GM12878 (cell line): Measurements from ENCODE around the gene ZNF574. TPM values are rescaled to one million over a fixed set of nuclear protein-coding genes. Genes with fewer than 3 reads are reported as not detected.

Source experiments
- ATAC-seq: fragments of 200-7000 bp; cut with Tn5 transposase; 3 replicates; pipeline ENCODE4 v1.9.1; 2020; ENCODE audit warnings: mild to moderate bottlenecking, moderate library complexity
- BruUV-seq: library from RNA; stranded (reverse); fragments of 400-500 nt; replicated peaks from 2 replicates; lab custom pipeline; 2021; lab: Mats Ljungman, UMichigan
- CTCF ChIA-PET: fragments of 300-600 bp; sonication (Branson Sonifier 250); formaldehyde crosslinking; extraction: SDS; loops from one replicate; lab custom pipeline; 2021; ENCODE audit warnings: inconsistent platforms; lab: Yijun Ruan, JAX
- POLR2A ChIA-PET: fragments of 350-600 bp; formaldehyde crosslinking; extraction: SDS; loops from one replicate; lab custom pipeline; 2021; ENCODE audit warnings: inconsistent platforms; lab: Charles Lee
- RAD21 ChIA-PET: fragments of 300-600 bp; sonication (Branson Sonifier 250); formaldehyde crosslinking; loops from one replicate; lab custom pipeline; 2023; ENCODE audit warnings: antibody characterized with exemption; ENCODE audit not compliant: unreplicated experiment; lab: Charles Lee
- SMC1A ChIA-PET: fragments of 300-600 bp; sonication (Branson Sonifier 250); formaldehyde crosslinking; loops from one replicate; lab custom pipeline; 2023; ENCODE audit not compliant: unreplicated experiment, uncharacterized antibody; lab: Charles Lee
- DNase-seq: peaks from one replicate; pipeline ENCODE4 v3.0.0-alpha.2; 2011; ENCODE audit warnings: low read depth, low spot score
- FAIRE-seq: peaks from 3 replicates; lab custom pipeline; 2011; peaks lifted over from hg19 to GRCh38; lab: Jason Lieb, UNC
- H2AFZ ChIP-seq: 2 replicates; pipeline ENCODE4 v1.6.0; 2011; ENCODE audit warnings: low read depth, low read length, control low read depth; ENCODE audit not compliant: control insufficient read depth
- H3K27ac ChIP-seq: 2 replicates; pipeline ENCODE4 v1.5.1; 2011; ENCODE audit warnings: control low read depth; ENCODE audit not compliant: control insufficient read depth, insufficient read depth
- H3K27me3 ChIP-seq, 2 experiments: replicated peaks in 1 of 2; 2 replicates each; pipeline versions ENCODE4 v1.6.0 to v1.6.1; 2011; ENCODE audit warnings: low read length in 1 of 2; ENCODE audit not compliant: control insufficient read depth in 2 of 2, insufficient read depth in 2 of 2
- H3K36me3 ChIP-seq, 2 experiments: 2 replicates each; pipeline ENCODE4 v1.5.1; 2011; ENCODE audit warnings: low read length in 1 of 2; ENCODE audit not compliant: control insufficient read depth in 2 of 2, insufficient read depth in 2 of 2
- H3K4me1 ChIP-seq: 2 replicates; pipeline ENCODE4 v1.6.1; 2011; ENCODE audit warnings: mild to moderate bottlenecking, low read length, moderate library complexity, mixed read lengths; ENCODE audit not compliant: control insufficient read depth, insufficient read depth
- H3K4me2 ChIP-seq: 2 replicates; pipeline ENCODE4 v1.6.0; 2011; ENCODE audit warnings: control low read depth; ENCODE audit not compliant: control insufficient read depth, insufficient read depth
- H3K4me3 ChIP-seq: fragments of 200-600 bp; sonication (generic); 2 replicates; pipeline ENCODE4 v1.5.1; 2016
- H3K79me2 ChIP-seq: 2 replicates; pipeline ENCODE4 v1.6.0; 2011; ENCODE audit warnings: low read length; ENCODE audit not compliant: control insufficient read depth, insufficient read depth
- H3K9ac ChIP-seq: 2 replicates; pipeline ENCODE4 v1.8.0; 2011; ENCODE audit warnings: low read length, control low read depth, mixed read lengths; ENCODE audit not compliant: control insufficient read depth, insufficient read depth
- H3K9me3 ChIP-seq: replicated peaks from 3 replicates; pipeline ENCODE4 v1.5.1; 2011; ENCODE audit warnings: mild to moderate bottlenecking, low read length; ENCODE audit not compliant: control insufficient read depth, insufficient read depth
- H4K20me1 ChIP-seq: 2 replicates; pipeline ENCODE4 v1.6.0; 2011; ENCODE audit not compliant: control insufficient read depth, insufficient read depth
- BCL11A ChIP-seq: IDR thresholded peaks from 2 replicates; pipeline ENCODE4 v1.6.1; 2011; ENCODE audit warnings: low read depth, low read length
- CBX3 ChIP-seq: fragments of 200-600 bp; sonication (generic); IDR thresholded peaks from 2 replicates; pipeline ENCODE4 v1.6.1; 2016; ENCODE audit warnings: low read depth, borderline replicate concordance
- CREM ChIP-seq: IDR thresholded peaks from 2 replicates; pipeline ENCODE4 v1.6.1; 2014; ENCODE audit warnings: antibody characterized with exemption, low read depth
- EZH2 ChIP-seq: IDR thresholded peaks from 2 replicates; pipeline ENCODE4 v1.6.1; 2012; ENCODE audit warnings: low read depth, mild to moderate bottlenecking, control low read depth, inconsistent platforms, low read length, borderline replicate concordance; ENCODE audit not compliant: control insufficient read depth
- GABPA ChIP-seq: IDR thresholded peaks from 2 replicates; pipeline ENCODE4 v1.6.1; 2014; ENCODE audit warnings: antibody characterized with exemption, low read depth, mild to moderate bottlenecking, inconsistent platforms
- IKZF2 ChIP-seq, 2 experiments: fragments of 450-650 bp; IDR thresholded peaks; 2 replicates each; pipeline ENCODE4 v1.6.1; 2017; ENCODE audit warnings: mild to moderate bottlenecking in 2 of 2, moderate library complexity in 2 of 2
- IRF3 ChIP-seq: fragments of 450-650 bp; IDR thresholded peaks from 2 replicates; pipeline ENCODE4 v1.6.1; 2014; ENCODE audit warnings: mild to moderate bottlenecking
- KDM1A ChIP-seq: fragments of 200-600 bp; sonication (generic); IDR thresholded peaks from 2 replicates; pipeline ENCODE4 v1.6.1; 2016; ENCODE audit warnings: borderline replicate concordance
- SUZ12 ChIP-seq: fragments of 200-600 bp; sonication (generic); IDR thresholded peaks from one replicate; pipeline ENCODE4 v1.6.1; 2018; ENCODE audit warnings: antibody characterized with exemption, mild to moderate bottlenecking; ENCODE audit not compliant: unreplicated experiment
- USF1 ChIP-seq: IDR thresholded peaks from 2 replicates; pipeline ENCODE4 v1.6.1; 2011; ENCODE audit warnings: borderline replicate concordance, low read depth, mild to moderate bottlenecking, moderate library complexity, mixed read lengths, low read length; ENCODE audit not compliant: insufficient read depth; ENCODE audit errors: extremely low read length
- ZNF217 ChIP-seq: fragments of 450-650 bp; IDR thresholded peaks from 2 replicates; pipeline ENCODE4 v1.6.1; 2017; ENCODE audit warnings: antibody characterized with exemption, mild to moderate bottlenecking
- ZNF384 ChIP-seq: IDR thresholded peaks from 2 replicates; pipeline ENCODE4 v1.6.1; 2012; ENCODE audit warnings: low read depth, mild to moderate bottlenecking, low read length, improper control_type of control experiment, borderline replicate concordance
- WGBS: methylation state at CpG from one replicate; pipeline ENCODE4 v1.1.6; 2016; ENCODE audit warnings: low lambda C conversion rate; ENCODE audit not compliant: insufficient replicate concordance, insufficient coverage; ENCODE audit errors: missing lambda C conversion rate; 5-methylcytosine and 5-hydroxymethylcytosine counted together
- in situ Hi-C: fragments of 300-500 bp; cut with MboI; formaldehyde crosslinking; loops from 9 replicates; pipeline ENCODE4 v1.14.3; 2018; ENCODE audit warnings: mixed read lengths
- intact Hi-C: fragments of 100-400 bp; cut with micrococcal nuclease; formaldehyde crosslinking; loops from one replicate; pipeline ENCODE4 v1.14.2; 2022; ENCODE audit not compliant: unreplicated experiment
- polyA plus RNA-seq, 11 experiments: library from polyadenylated mRNA; depleted of rRNA in 4 of 11; unstranded in 6 of 11; stranded (reverse) in 5 of 11; fragments of >200 nt; fragmentation: Nextera tagmentation in 4 of 11; fragmentation: Illumina TruSeq in 1 of 11; extraction: Ambion mirVana in 4 of 11; extraction: Trizol in 1 of 11; gene quantifications; 1 replicate in 1 of 11; 2 replicates in 10 of 11; pipeline versions ENCODE4 v1.2.1 to v1.2.3, GENCODE V29; 2011 to 2016; ENCODE audit warnings: inconsistent platforms in 2 of 11, missing spikeins in 2 of 11, low read depth in 1 of 11
- total RNA-seq, 4 experiments: library from RNA; depleted of rRNA in 3 of 4; stranded (reverse); fragments of >200 nt in 3 of 4; fragmentation: Illumina TruSeq in 1 of 4; extraction: Trizol in 1 of 4; gene quantifications; 2 replicates each; pipeline versions ENCODE4 v1.2.1 to v1.2.3, GENCODE V29; 2013 to 2021
- TF ChIP-seq, protein P1 (sequence below): fragments of 450-650 bp; formaldehyde crosslinking; IDR thresholded peaks from 2 replicates; pipeline ENCODE4 v1.4.0; 2022; ENCODE audit warnings: mild to moderate bottlenecking, moderate library complexity
- TF ChIP-seq, protein P2 (sequence below): IDR thresholded peaks from 2 replicates; pipeline ENCODE4 v1.6.1; 2011; ENCODE audit warnings: low read depth, mild to moderate bottlenecking, low read length, moderate library complexity, borderline replicate concordance; ENCODE audit errors: extremely low read depth

The ZNF574 gene
- total and polyA plus RNA-seq, 10 of the 15 experiments (the other 5 are each of a cell fraction or from before 2014, with no cell fraction given): 0.32 to 25.6 (median 11.4) TPM

DNA sequence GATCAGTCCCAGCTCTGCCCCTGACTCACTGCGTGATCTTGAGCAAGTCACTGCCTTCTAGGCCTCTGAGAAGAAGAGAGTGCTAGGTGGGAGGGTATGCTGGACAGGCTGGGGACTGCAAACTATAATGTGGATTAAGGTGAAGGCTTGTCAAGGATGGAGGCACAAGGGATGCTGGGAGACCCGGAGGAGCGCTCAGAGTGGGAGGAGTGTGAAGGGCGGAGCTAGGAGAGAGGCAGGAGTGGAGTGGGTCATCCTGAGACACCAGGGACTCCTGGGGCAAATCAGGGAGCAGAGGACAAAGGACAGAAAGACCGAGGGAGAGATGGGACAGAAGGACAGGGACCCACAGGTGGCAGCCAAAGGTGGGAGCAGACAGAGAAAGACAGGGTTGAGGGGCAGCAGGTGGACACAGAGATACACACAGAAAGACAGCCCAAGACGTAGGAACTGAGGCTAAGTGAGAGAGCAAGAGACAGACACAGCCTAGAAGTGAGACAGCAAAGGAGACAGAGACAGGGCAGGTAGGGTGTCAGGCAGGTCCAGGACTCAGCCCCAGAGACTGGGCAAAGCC is 8.6 kb upstream of the ZNF574 start (continued):
- TF ChIP-seq, protein P1, sequence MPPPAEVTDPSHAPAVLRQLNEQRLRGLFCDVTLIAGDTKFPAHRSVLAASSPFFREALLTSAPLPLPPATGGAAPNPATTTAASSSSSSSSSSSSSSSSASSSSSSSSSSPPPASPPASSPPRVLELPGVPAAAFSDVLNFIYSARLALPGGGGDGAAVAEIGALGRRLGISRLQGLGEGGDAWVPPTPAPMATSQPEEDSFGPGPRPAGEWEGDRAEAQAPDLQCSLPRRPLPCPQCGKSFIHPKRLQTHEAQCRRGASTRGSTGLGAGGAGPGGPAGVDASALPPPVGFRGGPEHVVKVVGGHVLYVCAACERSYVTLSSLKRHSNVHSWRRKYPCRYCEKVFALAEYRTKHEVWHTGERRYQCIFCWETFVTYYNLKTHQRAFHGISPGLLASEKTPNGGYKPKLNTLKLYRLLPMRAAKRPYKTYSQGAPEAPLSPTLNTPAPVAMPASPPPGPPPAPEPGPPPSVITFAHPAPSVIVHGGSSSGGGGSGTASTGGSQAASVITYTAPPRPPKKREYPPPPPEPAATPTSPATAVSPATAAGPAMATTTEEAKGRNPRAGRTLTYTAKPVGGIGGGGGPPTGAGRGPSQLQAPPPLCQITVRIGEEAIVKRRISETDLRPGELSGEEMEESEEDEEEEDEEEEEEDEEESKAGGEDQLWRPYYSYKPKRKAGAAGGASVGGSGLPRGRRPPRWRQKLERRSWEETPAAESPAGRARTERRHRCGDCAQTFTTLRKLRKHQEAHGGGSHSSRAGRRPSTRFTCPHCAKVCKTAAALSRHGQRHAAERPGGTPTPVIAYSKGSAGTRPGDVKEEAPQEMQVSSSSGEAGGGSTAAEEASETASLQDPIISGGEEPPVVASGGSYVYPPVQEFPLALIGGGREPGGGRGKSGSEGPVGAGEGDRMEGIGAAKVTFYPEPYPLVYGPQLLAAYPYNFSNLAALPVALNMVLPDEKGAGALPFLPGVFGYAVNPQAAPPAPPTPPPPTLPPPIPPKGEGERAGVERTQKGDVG: no peak
- no peak for TF ChIP-seq BCL11A

DNA sequence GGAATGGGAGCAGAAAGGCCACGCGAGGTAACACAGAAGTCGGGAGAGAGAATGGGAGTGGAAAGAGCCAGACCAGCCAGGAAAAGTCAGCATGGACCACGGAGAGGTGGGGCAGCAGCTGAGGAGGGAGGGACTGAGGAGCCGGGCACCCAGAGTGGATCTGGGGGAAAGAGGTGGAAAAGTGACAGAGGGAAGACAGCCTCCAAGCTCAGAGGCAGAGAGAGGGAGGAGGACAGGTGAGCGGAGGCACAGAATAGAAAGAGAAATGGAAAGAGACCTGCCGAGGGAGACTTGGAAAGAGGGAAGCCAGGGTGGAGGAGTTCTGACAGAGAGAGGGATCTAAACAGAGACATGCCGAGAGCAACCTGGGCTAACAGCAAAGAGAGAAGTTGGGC is 7.6 kb upstream of the ZNF574 start:
- H4K20me1 ChIP-seq: no peaks in the 10 kb centered on the region
- no peak overlapping the region for H3K27ac ChIP-seq
- H3K36me3 ChIP-seq: no peaks in the 10 kb centered on the region
- no peaks in the 10 kb centered on the region for H3K9me3 ChIP-seq
- POLR2A ChIA-PET: no interaction called here
- no peak overlapping the region for H2AFZ ChIP-seq
- DNase-seq: no peak
- intact Hi-C loops: no loop called here
- RAD21 ChIA-PET: no interaction called here
- H3K27me3 ChIP-seq: peaks cover 15 to 17% of the 10 kb centered on the region in 2 experiments
- no peaks in the 10 kb centered on the region for H3K4me1 ChIP-seq
- H3K9ac ChIP-seq: no peak overlapping the region
- ATAC-seq: no peak
- WGBS: 25% methylated on average over 8 of the region's 8 CpGs
- FAIRE-seq: no peak
- in situ Hi-C loops: no loop called here
- CTCF ChIA-PET: no interaction called here
- TF ChIP-seq USF1: no peak
- no peak for TF ChIP-seq GABPA
- no peak for TF ChIP-seq CREM
- TF ChIP-seq, protein P2, sequence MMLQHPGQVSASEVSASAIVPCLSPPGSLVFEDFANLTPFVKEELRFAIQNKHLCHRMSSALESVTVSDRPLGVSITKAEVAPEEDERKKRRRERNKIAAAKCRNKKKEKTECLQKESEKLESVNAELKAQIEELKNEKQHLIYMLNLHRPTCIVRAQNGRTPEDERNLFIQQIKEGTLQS: no peak
- no peak for TF ChIP-seq EZH2
- TF ChIP-seq KDM1A: no peak
- TF ChIP-seq IKZF2 (IDR thresholded peaks at IDR 0.05): no peak
- TF ChIP-seq ZNF384: no peak
- TF ChIP-seq SUZ12: no peak
- TF ChIP-seq IRF3: no peak
- no peak for TF ChIP-seq CBX3
- TF ChIP-seq ZNF217: no peak
- H3K4me2 ChIP-seq: no peak overlapping the region
- no TSS peak for BruUV-seq
- H3K4me3 ChIP-seq: no peak overlapping the region
- no peaks in the 10 kb centered on the region for H3K79me2 ChIP-seq
- SMC1A ChIA-PET: no interaction called here
